ENCODE measurements around the gene GPR157.

GPR157 gene

GRCh38 chr1:9135073-9135836 is 6.4 kb upstream of the GPR157 start:
- DNase-seq (ENCODE audit: low read depth) = no peak
- H3K4me3 ChIP-seq (ENCODE audit: low read length) = no peak overlapping the region
- no peak for TF ChIP-seq CTCF (conservative IDR thresholded peaks at IDR 0.05; ENCODE audit: low read length)

DNA sequence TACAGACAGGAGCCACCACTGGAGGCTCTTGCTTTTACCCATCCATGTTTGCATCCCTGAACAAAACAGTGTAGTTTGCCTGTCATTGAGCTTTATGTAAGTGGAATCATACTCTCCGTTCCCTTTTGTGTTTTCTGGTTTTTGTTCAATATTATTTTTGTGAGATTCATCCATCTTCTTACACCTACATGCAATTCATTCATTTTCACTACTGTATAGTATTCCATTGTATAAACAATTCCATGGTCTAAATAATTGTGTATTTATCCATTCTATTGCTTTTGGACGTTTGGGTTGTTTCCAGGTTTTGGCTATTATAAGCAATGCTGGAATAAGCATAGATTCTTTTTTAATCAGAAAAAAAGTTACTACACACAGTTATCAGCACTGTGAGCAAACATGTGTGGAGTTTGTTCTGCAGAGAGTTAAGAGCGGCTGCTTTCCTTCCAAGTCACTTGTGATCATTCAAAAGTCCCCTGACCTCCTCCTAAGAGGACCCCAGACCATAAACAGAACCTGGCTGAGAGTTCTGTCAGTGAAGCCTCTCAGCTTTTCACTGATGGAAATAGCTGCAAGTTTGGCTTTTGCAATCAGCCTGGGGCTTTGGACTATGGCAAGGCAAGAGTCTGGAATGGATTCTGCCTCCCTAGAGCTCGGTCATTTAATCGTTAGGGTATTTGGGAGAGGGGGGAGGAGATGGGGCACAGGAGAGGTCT is 5.1 kb upstream of the GPR157 start:
- DNase-seq (ENCODE audit: low read depth) = no peak
- H3K4me3 ChIP-seq (ENCODE audit: low read length) = no peak overlapping the region
- no peak for TF ChIP-seq CTCF (conservative IDR thresholded peaks at IDR 0.05; ENCODE audit: low read length)

DNA sequence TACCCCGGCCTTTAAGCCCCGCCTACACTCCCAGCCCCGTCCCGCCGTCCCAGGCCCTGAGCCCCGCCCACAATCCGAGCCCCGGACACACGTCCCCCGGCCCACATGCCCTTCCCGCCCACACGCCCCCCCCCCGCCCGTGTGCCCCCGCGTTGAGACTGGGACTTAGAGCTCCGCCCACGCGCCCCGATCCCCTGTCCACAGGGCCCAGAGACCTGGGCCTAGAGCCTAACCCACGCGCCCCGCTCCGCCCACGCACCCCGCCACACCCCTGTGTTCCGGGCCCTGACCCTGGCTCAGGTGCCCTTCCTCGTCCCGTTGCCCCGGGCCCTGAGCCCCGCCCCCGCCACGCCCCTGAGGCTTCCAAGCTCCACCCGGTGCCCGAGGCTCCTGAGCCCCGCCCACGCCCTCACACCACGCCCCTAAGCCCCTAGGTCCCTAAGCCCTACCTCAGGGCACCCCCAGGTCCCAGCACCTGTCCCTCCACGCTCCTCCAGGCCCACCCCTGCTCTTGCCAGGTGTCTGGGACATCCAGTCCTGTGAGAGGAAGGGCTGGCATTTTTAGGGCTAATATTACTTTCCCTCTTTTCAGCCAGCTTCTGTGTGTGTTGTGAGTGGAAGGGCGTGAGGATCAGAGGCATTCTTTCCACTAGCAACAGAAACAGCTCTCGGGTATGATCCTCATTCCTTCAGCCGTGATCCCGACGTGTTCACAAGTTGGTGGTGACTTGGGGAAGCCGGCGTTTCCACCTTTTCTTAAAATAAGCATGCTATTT is 552 bp upstream of the GPR157 start:
- DNase-seq (ENCODE audit: low read depth) = peak; percentile 47
- TF ChIP-seq CTCF (conservative IDR thresholded peaks at IDR 0.05; ENCODE audit: low read length) = no peak
- H3K4me3 ChIP-seq (ENCODE audit: low read length) = peak overlapping the region; percentile 59

DNA sequence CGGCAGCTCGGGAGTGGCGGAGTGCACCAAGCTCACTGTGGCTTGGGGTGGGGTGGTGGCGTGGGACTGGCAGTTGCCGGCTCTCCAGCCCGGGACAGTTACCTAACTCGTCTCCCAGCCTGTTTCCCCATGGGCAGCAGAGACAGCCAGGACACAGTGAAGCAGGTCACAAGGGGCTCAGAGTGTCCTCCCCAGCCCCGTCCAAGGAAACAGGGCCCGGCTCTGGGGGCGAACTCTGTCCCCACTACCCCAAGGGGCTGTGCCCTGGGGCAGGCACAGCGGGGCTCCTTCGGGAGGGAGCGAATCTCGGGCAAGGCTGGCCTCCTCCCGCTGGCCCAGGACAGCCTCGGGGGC is 759 bp downstream of the GPR157 start:
- DNase-seq (ENCODE audit: low read depth) = no peak
- no peak for TF ChIP-seq CTCF (conservative IDR thresholded peaks at IDR 0.05; ENCODE audit: low read length)
- H3K4me3 ChIP-seq (ENCODE audit: low read length) = peak overlapping the region; percentile 62

DNA sequence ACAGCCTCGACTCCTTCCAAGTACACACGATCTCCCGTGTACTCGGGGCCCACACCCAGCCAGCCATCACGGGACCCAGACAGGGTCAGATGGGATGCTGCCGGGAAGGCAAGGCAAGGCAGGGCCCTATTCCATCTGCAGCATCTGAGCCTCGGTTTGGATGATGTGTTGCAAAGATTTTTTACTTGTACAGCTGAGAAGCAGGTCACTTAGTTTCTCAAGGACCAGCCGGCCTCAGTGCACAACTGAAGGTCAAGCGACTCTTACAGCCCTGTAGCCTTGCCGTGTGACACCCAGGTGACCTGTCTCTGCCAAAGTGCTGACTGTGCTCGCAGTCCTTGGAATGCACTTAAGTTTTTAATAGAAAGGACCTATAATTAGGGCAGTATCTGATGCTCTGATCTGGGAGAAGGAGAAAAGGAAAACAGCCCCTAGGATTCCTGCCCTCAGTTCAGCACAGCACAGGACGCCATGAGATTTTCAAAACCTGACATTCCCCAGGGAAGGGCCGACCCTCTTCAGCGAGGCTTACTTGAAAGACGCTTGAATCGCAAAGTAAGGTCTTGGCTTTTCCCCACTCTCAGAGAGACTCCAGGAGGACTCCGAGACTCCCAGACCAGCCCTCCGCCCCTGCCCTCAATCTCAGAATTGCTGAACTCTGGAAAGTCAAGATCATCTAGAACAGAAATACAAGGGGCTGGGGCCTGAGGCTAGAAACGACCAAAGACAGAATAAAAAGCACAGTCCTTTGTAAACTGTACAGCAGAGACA is 1.3 kb downstream of the GPR157 start:
- peak overlapping the region; percentile 62 for H3K4me3 ChIP-seq (ENCODE audit: low read length)

More for the DNA sequence above, 1.3 kb downstream of the GPR157 start:
- DNase-seq (ENCODE audit: low read depth) = no peak
- TF ChIP-seq CTCF (conservative IDR thresholded peaks at IDR 0.05; ENCODE audit: low read length) = no peak
